ENCODE measurements around the gene NKAPD1. TPM values are rescaled to one million over a fixed set of nuclear protein-coding genes. Genes with fewer than 3 reads are reported as not detected.

NKAPD1 gene
- total and polyA plus RNA-seq, 2 of the 13 experiments (the other 11 are each of a cell fraction or from before 2014, with no cell fraction given), result 11.2 to 22.5 TPM

DNA sequence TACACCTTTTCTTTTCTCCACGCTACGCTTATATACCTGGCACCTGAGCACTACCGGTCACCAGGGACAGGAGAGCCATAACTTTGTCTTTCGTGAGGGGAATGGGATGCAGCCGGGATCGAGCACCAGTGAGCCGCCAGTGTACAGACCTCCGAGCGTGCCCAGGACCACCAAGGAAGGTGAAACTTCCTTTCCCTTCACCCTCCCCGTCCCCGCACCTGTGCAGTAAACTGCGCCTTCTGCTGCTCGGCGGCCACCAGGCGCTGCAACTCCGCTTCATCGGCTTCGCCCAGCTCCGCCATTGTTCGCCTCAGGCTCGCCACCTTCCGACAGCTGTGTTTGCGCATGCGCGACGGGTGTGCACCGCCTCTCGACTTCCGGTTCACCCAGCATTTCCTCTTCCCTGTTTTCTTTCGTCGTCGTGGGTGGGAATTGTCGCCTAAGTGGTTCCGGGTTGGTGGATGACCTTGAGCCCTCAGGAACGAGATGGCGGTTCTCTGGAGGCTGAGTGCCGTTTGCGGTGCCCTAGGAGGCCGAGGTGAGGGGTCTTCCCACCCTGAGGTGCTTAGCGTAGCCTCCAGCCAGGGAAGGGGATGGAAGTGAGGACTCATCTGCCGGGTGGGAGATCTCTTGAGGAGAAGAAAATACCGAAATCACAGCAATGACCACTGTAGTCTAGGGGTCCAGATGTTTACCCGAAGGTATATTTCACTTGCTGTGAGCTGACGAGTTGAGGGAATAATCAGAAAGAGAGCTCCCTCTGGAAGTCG is 12.5 kb downstream of the NKAPD1 start, which contains the start of the genes SDHD and TIMM8B (continued):
- TF ChIP-seq SCMH1 (CRISPR knock-in tag; IDR thresholded peaks at IDR 0.05; ENCODE audit: borderline replicate concordance) (no peak), STAT6 (CRISPR knock-in tag; IDR thresholded peaks at IDR 0.05; ENCODE audit: borderline replicate concordance) (peak; percentile 35; the same call in 1 of the 2 replicates), EEA1 (CRISPR knock-in tag; IDR thresholded peaks at IDR 0.05; ENCODE audit: borderline replicate concordance) (0 out of 2 replicates have a peak, but pooled peaks have one; percentile 23), HOXA9 (CRISPR knock-in tag; IDR thresholded peaks at IDR 0.05; ENCODE audit: borderline replicate concordance) (peak; percentile 83), GATAD2A (CRISPR knock-in tag; IDR thresholded peaks at IDR 0.05) (peak; percentile 55; the same call in 1 of the 2 replicates), NONO (IDR thresholded peaks at IDR 0.05) (no peak), NONO (CRISPR knock-in tag; conservative IDR thresholded peaks at IDR 0.05) (peak; percentile 95), POLR2A (IDR thresholded peaks at IDR 0.05; ENCODE audit: insufficient read depth in 1 of 2, low read depth in 2 of 2, low read length in 2 of 2) (peak; percentile 87 to 92), ZNF564 (CRISPR knock-in tag; IDR thresholded peaks at IDR 0.05) (0 out of 2 replicates have a peak, but pooled peaks have one; percentile 44), CCAR2 (optimal IDR thresholded peaks at IDR 0.05; ENCODE audit: low read depth, low read length) (no peak), ZHX2 (IDR thresholded peaks at IDR 0.05; ENCODE audit: low read depth) (peak; percentile 68; the same call in 1 of the 2 replicates), ZHX2 (CRISPR knock-in tag; IDR thresholded peaks at IDR 0.05; ENCODE audit: borderline replicate concordance) (no peak), KLF16 (CRISPR knock-in tag; IDR thresholded peaks at IDR 0.05) (peak in 1 of 2 experiments; percentile 62; a peak in 2 of 4 replicates), ZNF550 (CRISPR knock-in tag; IDR thresholded peaks at IDR 0.05; ENCODE audit: borderline replicate concordance) (0 out of 2 replicates have a peak, but pooled peaks have one; percentile 41), SALL1 (CRISPR knock-in tag; IDR thresholded peaks at IDR 0.05) (peak; percentile 87), NFIC (IDR thresholded peaks at IDR 0.05; ENCODE audit: low read length) (no peak)
- TF ChIP-seq, protein P1, sequence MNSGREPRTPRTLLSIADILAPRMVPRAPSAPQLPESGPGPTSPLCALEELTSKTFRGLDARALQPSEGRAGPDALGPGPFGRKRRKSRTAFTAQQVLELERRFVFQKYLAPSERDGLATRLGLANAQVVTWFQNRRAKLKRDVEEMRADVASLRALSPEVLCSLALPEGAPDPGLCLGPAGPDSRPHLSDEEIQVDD (CRISPR knock-in tag; IDR thresholded peaks at IDR 0.05; ENCODE audit: borderline replicate concordance), result no peak
- TF ChIP-seq, protein P2, sequence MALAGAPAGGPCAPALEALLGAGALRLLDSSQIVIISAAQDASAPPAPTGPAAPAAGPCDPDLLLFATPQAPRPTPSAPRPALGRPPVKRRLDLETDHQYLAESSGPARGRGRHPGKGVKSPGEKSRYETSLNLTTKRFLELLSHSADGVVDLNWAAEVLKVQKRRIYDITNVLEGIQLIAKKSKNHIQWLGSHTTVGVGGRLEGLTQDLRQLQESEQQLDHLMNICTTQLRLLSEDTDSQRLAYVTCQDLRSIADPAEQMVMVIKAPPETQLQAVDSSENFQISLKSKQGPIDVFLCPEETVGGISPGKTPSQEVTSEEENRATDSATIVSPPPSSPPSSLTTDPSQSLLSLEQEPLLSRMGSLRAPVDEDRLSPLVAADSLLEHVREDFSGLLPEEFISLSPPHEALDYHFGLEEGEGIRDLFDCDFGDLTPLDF (CRISPR knock-in tag; IDR thresholded peaks at IDR 0.05), result peak; percentile 50; the same call in 1 of the 2 replicates
